Fibroblast of pulmonary artery (primary cell): ENCODE data around the gene RGCC.
A peak's percentile ranks its signal among the peaks of the same experiment; 100 is the strongest.

Experiments used
- DNase-seq: peaks from one replicate; pipeline ENCODE4 v3.0.0-alpha.2; 2010; ENCODE audit warnings: low read depth
- H3K4me3 ChIP-seq: replicated peaks from 2 replicates; pipeline ENCODE4 v1.5.1; 2011; ENCODE audit warnings: low read depth, mild to moderate bottlenecking, control low read depth, low read length, moderate library complexity
- CTCF ChIP-seq: IDR thresholded peaks from 2 replicates; pipeline ENCODE4 v1.5.1; 2011; ENCODE audit warnings: mild to moderate bottlenecking, control low read depth, low read length, inconsistent platforms; ENCODE audit errors: missing control alignments

RGCC gene

GRCh38 chr13:41456768-41457588 is at the start of gene RGCC:
Gene RGCC (plus strand): TSS chr13:41457550. CDS start chr13:41457708, 158 bp downstream.
- DNase-seq: peak; percentile 55

GRCh38 chr13:41408121-41408520 is 49.2 kb upstream of the RGCC start:
- no peak overlapping the region for H3K4me3 ChIP-seq
- DNase-seq: no peak
- no peak for TF ChIP-seq CTCF

More at GRCh38 chr13:41456768-41457588, at the start of gene RGCC:
- peak within 1 kb of the TSS; percentile 63 for H3K4me3 ChIP-seq
- TF ChIP-seq CTCF: no peak

- no peak for DNase-seq
- TF ChIP-seq CTCF: no peak
- H3K4me3 ChIP-seq: no peak overlapping the region
Observed at GRCh38 chr13:41408746-41409145, 48.6 kb upstream of the RGCC start.

GRCh38 chr13:41409611-41410010 is 47.7 kb upstream of the RGCC start:
- no peak for TF ChIP-seq CTCF
- no peak for DNase-seq
- H3K4me3 ChIP-seq: no peak overlapping the region

DNA sequence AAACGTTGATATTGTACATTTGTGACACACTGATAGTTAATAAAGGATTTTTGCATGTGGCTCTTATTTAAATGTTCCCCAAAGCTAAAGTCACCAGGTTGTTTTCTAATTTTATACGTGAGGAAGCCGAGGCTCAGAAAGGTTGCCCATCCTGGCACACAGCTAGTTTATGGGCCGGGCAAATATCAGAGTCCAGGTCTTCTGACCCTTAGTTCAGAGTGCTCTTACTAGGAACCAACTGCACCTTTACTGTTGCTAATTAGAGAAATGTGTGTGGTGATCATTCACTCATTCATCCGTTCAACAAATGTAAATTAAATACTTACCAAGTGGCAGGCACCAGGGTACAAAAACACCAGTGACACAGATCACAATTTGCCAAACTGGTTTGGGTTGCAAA is 46.3 kb upstream of the RGCC start:
- no peak for DNase-seq
- no peak for TF ChIP-seq CTCF

DNA sequence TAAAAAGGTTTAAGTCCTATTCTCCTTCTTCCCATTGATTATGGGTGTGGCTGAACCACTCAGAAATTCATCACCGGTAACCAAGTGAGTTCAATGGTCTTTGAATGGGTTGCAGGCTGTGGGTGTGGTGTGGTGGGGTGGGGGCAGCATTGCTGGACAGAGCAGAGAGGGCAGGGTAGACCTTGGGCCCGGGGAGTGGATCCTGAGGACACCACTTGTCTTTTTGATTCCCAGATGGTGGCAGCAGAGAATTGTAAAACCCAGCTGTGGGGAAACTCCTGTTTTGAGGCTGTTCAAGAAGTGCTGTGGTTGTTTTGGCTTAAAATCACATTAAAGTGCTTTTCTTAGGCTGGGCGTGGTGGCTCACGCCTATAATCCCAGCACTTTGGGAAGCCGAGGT is 45.8 kb upstream of the RGCC start:
- DNase-seq: peak; percentile 76
- no peak overlapping the region for H3K4me3 ChIP-seq
- TF ChIP-seq CTCF: peak; percentile 41

More for the DNA sequence above, 46.3 kb upstream of the RGCC start:
- H3K4me3 ChIP-seq: no peak overlapping the region

DNA sequence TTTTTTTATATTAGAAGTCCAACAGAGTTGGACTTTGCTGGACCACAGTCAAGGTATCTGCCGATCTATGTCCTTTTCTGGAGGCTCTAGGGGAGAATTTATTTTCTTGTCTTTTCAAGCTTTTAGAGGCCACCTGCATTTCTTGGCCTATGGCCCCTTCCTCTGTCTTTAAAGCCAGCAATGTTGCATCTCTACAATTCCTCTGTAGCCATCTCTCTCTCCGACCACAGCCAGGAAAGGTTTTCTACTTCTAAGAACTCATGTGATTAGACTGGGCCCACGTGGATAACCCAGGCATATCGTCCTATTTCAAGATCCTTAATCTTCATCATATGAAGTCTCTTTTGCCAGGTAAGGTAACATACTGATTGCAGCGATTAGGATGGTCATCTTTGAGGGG is 43.5 kb upstream of the RGCC start:
- H3K4me3 ChIP-seq: no peak overlapping the region
- no peak for DNase-seq

More for the DNA sequence above, 43.5 kb upstream of the RGCC start:
- no peak for TF ChIP-seq CTCF
